GM23338 (cell line): Measurements from ENCODE around the gene CDC26. TPM values are rescaled to one million over a fixed set of nuclear protein-coding genes. Genes with fewer than 3 reads are reported as not detected.

Experiments used
- ATAC-seq: fragments of 200-7000 bp; cut with Tn5 transposase; 3 replicates; pipeline ENCODE4 v1.9.1; 2020
- DNase-seq: peaks from one replicate; pipeline ENCODE4 v3.0.0-alpha.2; 2015; ENCODE audit warnings: low spot score
- H2AFZ ChIP-seq: fragments of 200-600 bp; sonication (generic); 2 replicates; pipeline ENCODE4 v1.8.0; 2016; ENCODE audit warnings: antibody characterized with exemption, mild to moderate bottlenecking, moderate library complexity
- H3F3A ChIP-seq: fragments of 200-600 bp; sonication (generic); replicated peaks from 2 replicates; pipeline ENCODE4 v1.8.0; 2017; ENCODE audit warnings: antibody characterized with exemption, mixed run types, low read depth
- H3K27ac ChIP-seq: fragments of 200-600 bp; sonication (generic); 2 replicates; pipeline ENCODE4 v1.6.1; 2016; ENCODE audit warnings: low read depth
- H3K27me3 ChIP-seq: fragments of 200-600 bp; sonication (generic); 2 replicates; pipeline ENCODE4 v1.8.0; 2016; ENCODE audit warnings: mild to moderate bottlenecking, mixed run types, moderate library complexity; ENCODE audit not compliant: insufficient read depth
- H3K36me3 ChIP-seq: fragments of 200-600 bp; sonication (generic); 2 replicates; pipeline ENCODE4 v1.8.0; 2016; ENCODE audit warnings: mild to moderate bottlenecking; ENCODE audit not compliant: insufficient read depth
- H3K4me1 ChIP-seq: fragments of 200-600 bp; sonication (generic); 2 replicates; pipeline ENCODE4 v1.8.0; 2016; ENCODE audit warnings: mild to moderate bottlenecking, moderate library complexity; ENCODE audit not compliant: insufficient read depth
- H3K4me2 ChIP-seq: fragments of 200-600 bp; sonication (generic); 2 replicates; pipeline ENCODE4 v1.7.1; 2017; ENCODE audit warnings: mixed run types
- H3K4me3 ChIP-seq: fragments of 200-600 bp; sonication (generic); 2 replicates; pipeline ENCODE4 v1.6.1; 2016; ENCODE audit warnings: mixed run types
- H3K79me2 ChIP-seq: fragments of 200-600 bp; sonication (generic); replicated peaks from 2 replicates; pipeline ENCODE4 v1.8.0; 2017; ENCODE audit warnings: mild to moderate bottlenecking; ENCODE audit not compliant: insufficient read depth
- H3K9me2 ChIP-seq: fragments of 200-600 bp; sonication (generic); 2 replicates; pipeline ENCODE4 v1.8.0; 2017; ENCODE audit not compliant: insufficient read depth
- H4K20me1 ChIP-seq: fragments of 200-600 bp; sonication (generic); replicated peaks from 2 replicates; pipeline ENCODE4 v1.8.0; 2017; ENCODE audit warnings: mild to moderate bottlenecking; ENCODE audit not compliant: insufficient read depth
- H3K27ac Mint-ChIP-seq: 2 replicates; pipeline ENCODE4 v1.8.0; 2020; ENCODE audit warnings: inconsistent platforms, mild to moderate bottlenecking, moderate library complexity, mixed read lengths
- H3K27me3 Mint-ChIP-seq: 3 replicates; pipeline ENCODE4 v1.8.0; 2022; ENCODE audit warnings: low read depth, mild to moderate bottlenecking, moderate library complexity, mixed read lengths, inconsistent platforms; ENCODE audit not compliant: insufficient read depth, poor library complexity
- H3K36me3 Mint-ChIP-seq: 3 replicates; pipeline ENCODE4 v1.8.0; 2021; ENCODE audit warnings: low read depth, mild to moderate bottlenecking, inconsistent platforms, moderate library complexity, mixed read lengths
- H3K4me1 Mint-ChIP-seq: 3 replicates; pipeline ENCODE4 v1.8.0; 2020; ENCODE audit warnings: mild to moderate bottlenecking, inconsistent platforms, mixed read lengths
- H3K4me3 Mint-ChIP-seq: 3 replicates; pipeline ENCODE4 v1.8.0; 2021; ENCODE audit warnings: moderate library complexity, mild to moderate bottlenecking, inconsistent platforms, mixed read lengths
- H3K9me3 Mint-ChIP-seq: 3 replicates; pipeline ENCODE4 v1.8.0; 2020; ENCODE audit warnings: moderate library complexity, mild to moderate bottlenecking, inconsistent platforms, mixed read lengths
- ETS1 ChIP-seq: IDR thresholded peaks from 2 replicates; pipeline ENCODE4 v1.6.1; 2016; ENCODE audit warnings: antibody characterized with exemption
- EZH2 ChIP-seq: fragments of 200-600 bp; sonication (generic); IDR thresholded peaks from one replicate; pipeline ENCODE4 v1.8.0; 2017; ENCODE audit warnings: antibody characterized with exemption, mild to moderate bottlenecking, low read depth; ENCODE audit not compliant: unreplicated experiment
- JUNB ChIP-seq: IDR thresholded peaks from one replicate; pipeline ENCODE4 v1.6.1; 2016; ENCODE audit warnings: antibody characterized with exemption; ENCODE audit not compliant: unreplicated experiment
- POLR2AphosphoS5 ChIP-seq: IDR thresholded peaks from 2 replicates; pipeline ENCODE4 v1.6.1; 2016; ENCODE audit warnings: antibody characterized with exemption, low read depth
- ZNF331 ChIP-seq: fragments of 250-450 bp; sonication (Bioruptor Pico); IDR thresholded peaks from 2 replicates; pipeline ENCODE4 v1.5.0; 2020; ENCODE audit warnings: low read depth, mild to moderate bottlenecking, moderate library complexity
- ZNF462 ChIP-seq: fragments of 250-450 bp; sonication (Bioruptor Pico); IDR thresholded peaks from 2 replicates; pipeline ENCODE4 v1.5.0; 2020; ENCODE audit warnings: mild to moderate bottlenecking, moderate library complexity
- polyA plus RNA-seq: library from polyadenylated mRNA; unstranded; fragments of >200 nt; fragmentation: Nextera tagmentation; extraction: Ambion mirVana; gene quantifications from 2 replicates; pipeline ENCODE4 v1.2.1, GENCODE V29; 2016
- total RNA-seq: library from RNA; depleted of rRNA; stranded (reverse); fragments of >200 nt; shearing (Covaris generic); gene quantifications from 2 replicates; pipeline ENCODE4 v1.2.3, GENCODE V29; 2014

The CDC26 gene
- total and polyA plus RNA-seq, 2 experiments from 2014 or later = 34.9 to 112 TPM

- ATAC-seq (no peak), DNase-seq (no peak)
- Mint-ChIP-seq H3K4me3 (no peak overlapping the region), H3K27me3 (no peaks in the 10 kb centered on the region), H3K4me1 (no peaks in the 10 kb centered on the region), H3K9me3 (peaks cover 2% of the 10 kb centered on the region; the same call in 1 of the 3 replicates), H3K36me3 (peaks cover 14% of the 10 kb centered on the region), H3K27ac (no peak overlapping the region)
- Histone ChIP-seq H3K4me2 (no peak overlapping the region), H3K4me3 (no peak overlapping the region), H3F3A (no peaks in the 10 kb centered on the region), H3K36me3 (peaks cover 13% of the 10 kb centered on the region), H3K9me2 (no peaks in the 10 kb centered on the region), H3K79me2 (no peaks in the 10 kb centered on the region; the same call in 1 of the 2 replicates), H3K27me3 (no peaks in the 10 kb centered on the region), H4K20me1 (peaks cover 8% of the 10 kb centered on the region; the same call in 1 of the 2 replicates), H3K27ac (no peak overlapping the region), H2AFZ (no peak overlapping the region), H3K4me1 (no peaks in the 10 kb centered on the region)
- TF ChIP-seq JUNB = no peak
- TF ChIP-seq POLR2AphosphoS5 = no peak
- no peak for TF ChIP-seq ZNF462 (CRISPR knock-in tag)
- no peak for TF ChIP-seq EZH2
- no peak for TF ChIP-seq ETS1
- no peak for TF ChIP-seq ZNF331 (CRISPR knock-in tag)
Observed at GRCh38 chr9:113254991-113255390, 20.4 kb downstream of the CDC26 start.
